ENCODE results near the gene IGFBP6. TPM values are rescaled to one million over a fixed set of nuclear protein-coding genes. Genes with fewer than 3 reads are reported as not detected.

Gene IGFBP6
- total RNA-seq, 1 experiment from 2014 or later: 4.2 TPM

GRCh38 chr12:53067074-53067992, 30.1 kb upstream of the IGFBP6 start:
- H3K9ac ChIP-seq (ENCODE audit: extremely low read depth, insufficient read length, low read length): no peak overlapping the region
- H3K4me2 ChIP-seq (ENCODE audit: insufficient read depth, insufficient read length, low read length): no peak overlapping the region
- no peak overlapping the region for H3K56ac ChIP-seq (ENCODE audit: insufficient read length, low read depth, low read length)
- Mint-ChIP-seq H3K9me3 (no peaks in the 10 kb centered on the region), H3K27ac (peak overlapping the region in 1 of 3 experiments; percentile 44; a peak in 1 of 7 replicates), H3K4me3 (no peak overlapping the region), H3K36me3 (ENCODE audit: insufficient read depth in 1 of 3, low read depth in 3 of 3) (peaks cover 2 to 8% (median 4%) of the 10 kb centered on the region in 3 experiments; a peak in 4 of 7 replicates), H3K27me3 (ENCODE audit: low read depth) (peaks cover 17% of the 10 kb centered on the region), H3K4me1 (peaks cover 40% of the 10 kb centered on the region in 2 experiments)
- H2AFZ ChIP-seq (ENCODE audit: low read length): no peak overlapping the region
- H3K14ac ChIP-seq (ENCODE audit: insufficient read depth, low read length): no peak overlapping the region
- H2BK5ac ChIP-seq (ENCODE audit: insufficient read length, low read length): no peak overlapping the region
- no peak overlapping the region for H3T11ph ChIP-seq (ENCODE audit: low read length)
- H3K4me1 ChIP-seq (ENCODE audit: insufficient read depth, low read length): peaks cover 3% of the 10 kb centered on the region; the same call in 1 of the 2 replicates
- H4K91ac ChIP-seq (ENCODE audit: insufficient read length, low read depth, low read length): no peak overlapping the region
- no peak for DNase-seq
- H2BK20ac ChIP-seq (ENCODE audit: low read depth, low read length, poor library complexity, severe bottlenecking): no peak overlapping the region
- H3K27ac ChIP-seq (ENCODE audit: insufficient read length, low read depth, low read length): no peak overlapping the region
- no peak overlapping the region for H2BK15ac ChIP-seq (ENCODE audit: low read depth, low read length)
- no peak overlapping the region for H2BK12ac ChIP-seq (ENCODE audit: insufficient read length, low read depth, low read length)
- H3K23me2 ChIP-seq (ENCODE audit: insufficient read length, low read depth, low read length, poor library complexity, severe bottlenecking): no peaks in the 10 kb centered on the region
- TF ChIP-seq, protein P1, sequence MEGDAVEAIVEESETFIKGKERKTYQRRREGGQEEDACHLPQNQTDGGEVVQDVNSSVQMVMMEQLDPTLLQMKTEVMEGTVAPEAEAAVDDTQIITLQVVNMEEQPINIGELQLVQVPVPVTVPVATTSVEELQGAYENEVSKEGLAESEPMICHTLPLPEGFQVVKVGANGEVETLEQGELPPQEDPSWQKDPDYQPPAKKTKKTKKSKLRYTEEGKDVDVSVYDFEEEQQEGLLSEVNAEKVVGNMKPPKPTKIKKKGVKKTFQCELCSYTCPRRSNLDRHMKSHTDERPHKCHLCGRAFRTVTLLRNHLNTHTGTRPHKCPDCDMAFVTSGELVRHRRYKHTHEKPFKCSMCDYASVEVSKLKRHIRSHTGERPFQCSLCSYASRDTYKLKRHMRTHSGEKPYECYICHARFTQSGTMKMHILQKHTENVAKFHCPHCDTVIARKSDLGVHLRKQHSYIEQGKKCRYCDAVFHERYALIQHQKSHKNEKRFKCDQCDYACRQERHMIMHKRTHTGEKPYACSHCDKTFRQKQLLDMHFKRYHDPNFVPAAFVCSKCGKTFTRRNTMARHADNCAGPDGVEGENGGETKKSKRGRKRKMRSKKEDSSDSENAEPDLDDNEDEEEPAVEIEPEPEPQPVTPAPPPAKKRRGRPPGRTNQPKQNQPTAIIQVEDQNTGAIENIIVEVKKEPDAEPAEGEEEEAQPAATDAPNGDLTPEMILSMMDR (conservative IDR thresholded peaks at IDR 0.05): no peak
- H4K20me1 ChIP-seq (ENCODE audit: control insufficient read depth, insufficient read depth, insufficient read length): no peaks in the 10 kb centered on the region
- H3K18ac ChIP-seq (ENCODE audit: insufficient read length, low read depth, low read length): no peak overlapping the region
- H3K79me2 ChIP-seq (ENCODE audit: insufficient read depth, low read length): no peaks in the 10 kb centered on the region
- H2BK120ac ChIP-seq (ENCODE audit: low read depth, low read length, poor library complexity, severe bottlenecking): no peak overlapping the region
- H3K4ac ChIP-seq (ENCODE audit: low read depth, low read length): no peak overlapping the region
- no peak overlapping the region for H2AK5ac ChIP-seq (ENCODE audit: insufficient read length, low read length)
- H4K8ac ChIP-seq (replicated peaks; ENCODE audit: insufficient read length, low read depth, low read length): no peak overlapping the region
- no peaks in the 10 kb centered on the region for H3K9me3 ChIP-seq (ENCODE audit: control insufficient read depth, low read depth, low read length)
- H4K5ac ChIP-seq (ENCODE audit: insufficient read length, low read depth, low read length): no peak overlapping the region
- H3K23ac ChIP-seq (ENCODE audit: insufficient read length, low read depth, low read length): no peak overlapping the region
- no CpG with 5 or more reads among the region's 7 CpGs for WGBS (ENCODE audit: extremely low coverage, insufficient read length, low lambda C conversion rate)
- peaks cover 2% of the 10 kb centered on the region; the same call in 1 of the 2 replicates for H3K27me3 ChIP-seq (ENCODE audit: insufficient read depth, low read length)
- no peaks in the 10 kb centered on the region for H3K79me1 ChIP-seq (ENCODE audit: insufficient read depth, low read depth, low read length, poor library complexity, severe bottlenecking)
